GM19238 (cell line): ENCODE data around the gene RNF213.

Source experiments
- DNase-seq: peaks from one replicate; pipeline ENCODE4 v3.0.0; 2011; ENCODE audit warnings: low spot score; ENCODE audit not compliant: insufficient read length

RNF213 gene

GRCh38 chr17:80429356-80430275 lies 169.0 kb downstream of the RNF213 start:
- no peak for DNase-seq

GRCh38 chr17:80430446-80431245 lies 170.0 kb downstream of the RNF213 start:
- DNase-seq = no peak

GRCh38 chr17:80431246-80432195 lies 170.9 kb downstream of the RNF213 start:
- DNase-seq = no peak

- DNase-seq = no peak
Measured at GRCh38 chr17:80432350-80432955, 171.8 kb downstream of the RNF213 start.

- no peak for DNase-seq
Measured at GRCh38 chr17:80432961-80433550, 172.4 kb downstream of the RNF213 start.

- DNase-seq = no peak
Measured at GRCh38 chr17:80433916-80434666, 173.4 kb downstream of the RNF213 start.

GRCh38 chr17:80437532-80437931 lies 176.9 kb downstream of the RNF213 start:
- DNase-seq = no peak

- no peak for DNase-seq
Measured at GRCh38 chr17:80438806-80439205, 178.2 kb downstream of the RNF213 start.

GRCh38 chr17:80439499-80439898 lies 178.8 kb downstream of the RNF213 start:
- DNase-seq = no peak

- DNase-seq = peak; percentile 66
Measured at GRCh38 chr17:80441133-80441578, 180.5 kb downstream of the RNF213 start.

- no peak for DNase-seq
Measured at GRCh38 chr17:80441598-80442322, 181.1 kb downstream of the RNF213 start.

- no peak for DNase-seq
Measured at GRCh38 chr17:80442323-80442659, 181.6 kb downstream of the RNF213 start.

- DNase-seq = no peak
Measured at GRCh38 chr17:80442764-80443163, 182.1 kb downstream of the RNF213 start.

GRCh38 chr17:80443498-80443897 lies 182.8 kb downstream of the RNF213 start:
- no peak for DNase-seq

- no peak for DNase-seq
Measured at GRCh38 chr17:80443916-80444643, 183.4 kb downstream of the RNF213 start.

GRCh38 chr17:80444644-80444979 lies 184.0 kb downstream of the RNF213 start:
- DNase-seq = no peak

- no peak for DNase-seq
Measured at GRCh38 chr17:80445007-80445725, 184.5 kb downstream of the RNF213 start.

GRCh38 chr17:80445726-80446110 lies 185.1 kb downstream of the RNF213 start:
- DNase-seq = no peak
